DND-41 (cell line): ENCODE results near the gene TMEM150A.

Experiments used
- CTCF ChIP-seq: IDR thresholded peaks from 2 replicates; pipeline ENCODE4 v1.5.1; 2012; ENCODE audit warnings: borderline replicate concordance, low read length, moderate library complexity, mild to moderate bottlenecking; ENCODE audit not compliant: poor library complexity, severe bottlenecking; ENCODE audit errors: extremely low read depth
- EZH2 ChIP-seq: IDR thresholded peaks from 3 replicates; pipeline ENCODE4 v1.6.1; 2012; ENCODE audit warnings: borderline replicate concordance, low read depth, mild to moderate bottlenecking, moderate library complexity, low read length, inconsistent platforms; ENCODE audit not compliant: severe bottlenecking

DNA sequence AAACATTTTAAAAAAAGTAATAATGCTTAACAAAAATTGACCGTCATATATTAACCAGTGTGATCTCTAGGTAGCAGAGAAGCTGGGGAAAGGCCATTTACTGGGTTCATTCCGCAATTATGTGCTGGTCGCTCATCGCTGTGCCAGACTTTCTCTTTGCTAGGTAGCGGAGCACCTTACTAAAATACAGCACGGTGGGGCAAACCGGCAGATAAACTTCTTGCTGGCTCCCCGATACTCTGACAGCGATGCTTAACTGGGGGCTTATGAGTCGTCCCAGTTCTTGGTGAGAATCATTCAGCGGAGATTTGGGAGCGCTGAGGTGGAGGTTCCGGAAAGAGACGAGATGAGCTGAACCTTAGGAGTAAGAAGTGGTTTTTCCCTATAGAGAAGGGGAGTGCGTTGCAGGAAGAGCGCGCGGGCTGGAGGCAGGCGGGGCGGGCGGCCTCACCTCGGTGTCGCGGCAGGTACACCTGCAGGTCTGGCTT is 8.8 kb upstream of the TMEM150A start:
- TF ChIP-seq CTCF = no peak
- no peak for TF ChIP-seq EZH2
